Measurements from ENCODE around the gene TMEM161A. TPM values are rescaled to one million over a fixed set of nuclear protein-coding genes. Genes with fewer than 3 reads are reported as not detected.
"Not testable (repeated sequence)": the region's sequence is repeated elsewhere in the genome, so short reads cannot be mapped to it uniquely, and the experiment has no call there.

TMEM161A gene
- total RNA-seq, 1 donor from 2014 or later = 25.1 TPM

DNA sequence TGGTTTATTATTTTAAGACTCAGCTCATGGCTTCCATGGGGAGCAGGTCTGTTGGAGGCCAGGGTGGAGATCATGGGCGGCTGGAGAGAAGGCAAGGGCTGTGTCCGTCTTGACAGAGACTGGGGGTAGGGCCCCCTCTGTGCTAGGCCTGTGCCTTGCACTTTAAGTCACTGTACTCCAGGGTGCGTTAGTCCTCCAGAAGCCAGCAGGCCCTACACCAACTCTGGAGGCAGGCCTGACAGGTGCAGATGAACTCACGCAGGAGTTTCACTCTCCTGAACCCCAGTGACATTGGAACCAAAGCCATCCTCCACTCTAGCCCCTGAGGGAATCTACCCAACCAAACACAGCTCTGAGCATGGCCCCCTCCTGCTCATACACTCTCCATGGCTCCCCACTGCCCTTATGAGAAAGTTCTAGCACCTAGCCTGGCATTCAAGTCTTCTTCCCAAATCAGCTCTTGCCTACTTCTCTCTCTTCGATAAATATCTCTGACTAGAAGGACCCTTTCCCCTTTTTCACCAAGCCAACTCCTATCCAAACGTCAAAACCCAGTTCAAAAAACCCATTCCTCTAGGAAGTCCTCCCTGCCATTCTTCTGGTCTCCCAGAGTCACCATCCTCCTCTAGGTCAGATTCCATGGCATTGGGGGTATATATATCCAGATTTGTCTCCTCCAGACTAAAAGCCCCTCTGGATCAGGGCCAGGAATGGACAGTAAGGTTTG lies 16.7 kb upstream of the TMEM161A start:
- TF ChIP-seq, protein P1, sequence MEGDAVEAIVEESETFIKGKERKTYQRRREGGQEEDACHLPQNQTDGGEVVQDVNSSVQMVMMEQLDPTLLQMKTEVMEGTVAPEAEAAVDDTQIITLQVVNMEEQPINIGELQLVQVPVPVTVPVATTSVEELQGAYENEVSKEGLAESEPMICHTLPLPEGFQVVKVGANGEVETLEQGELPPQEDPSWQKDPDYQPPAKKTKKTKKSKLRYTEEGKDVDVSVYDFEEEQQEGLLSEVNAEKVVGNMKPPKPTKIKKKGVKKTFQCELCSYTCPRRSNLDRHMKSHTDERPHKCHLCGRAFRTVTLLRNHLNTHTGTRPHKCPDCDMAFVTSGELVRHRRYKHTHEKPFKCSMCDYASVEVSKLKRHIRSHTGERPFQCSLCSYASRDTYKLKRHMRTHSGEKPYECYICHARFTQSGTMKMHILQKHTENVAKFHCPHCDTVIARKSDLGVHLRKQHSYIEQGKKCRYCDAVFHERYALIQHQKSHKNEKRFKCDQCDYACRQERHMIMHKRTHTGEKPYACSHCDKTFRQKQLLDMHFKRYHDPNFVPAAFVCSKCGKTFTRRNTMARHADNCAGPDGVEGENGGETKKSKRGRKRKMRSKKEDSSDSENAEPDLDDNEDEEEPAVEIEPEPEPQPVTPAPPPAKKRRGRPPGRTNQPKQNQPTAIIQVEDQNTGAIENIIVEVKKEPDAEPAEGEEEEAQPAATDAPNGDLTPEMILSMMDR (IDR thresholded peaks at IDR 0.05; ENCODE audit: unreplicated experiment) = no peak
- no peaks in the 10 kb centered on the region for H3K4me1 Mint-ChIP-seq (ENCODE audit: unreplicated experiment)
- no peak overlapping the region for H3K27ac Mint-ChIP-seq (ENCODE audit: unreplicated experiment)
- DNase-seq (ENCODE audit: low spot score) = no peak
- H3K36me3 Mint-ChIP-seq (ENCODE audit: low read depth, unreplicated experiment) = no peaks in the 10 kb centered on the region
- H3K4me3 Mint-ChIP-seq (ENCODE audit: unreplicated experiment) = peak overlapping the region; percentile 69
- H3K27me3 Mint-ChIP-seq (ENCODE audit: unreplicated experiment) = peaks cover 4% of the 10 kb centered on the region
- no peaks in the 10 kb centered on the region for H3K9me3 Mint-ChIP-seq (ENCODE audit: unreplicated experiment)

DNA sequence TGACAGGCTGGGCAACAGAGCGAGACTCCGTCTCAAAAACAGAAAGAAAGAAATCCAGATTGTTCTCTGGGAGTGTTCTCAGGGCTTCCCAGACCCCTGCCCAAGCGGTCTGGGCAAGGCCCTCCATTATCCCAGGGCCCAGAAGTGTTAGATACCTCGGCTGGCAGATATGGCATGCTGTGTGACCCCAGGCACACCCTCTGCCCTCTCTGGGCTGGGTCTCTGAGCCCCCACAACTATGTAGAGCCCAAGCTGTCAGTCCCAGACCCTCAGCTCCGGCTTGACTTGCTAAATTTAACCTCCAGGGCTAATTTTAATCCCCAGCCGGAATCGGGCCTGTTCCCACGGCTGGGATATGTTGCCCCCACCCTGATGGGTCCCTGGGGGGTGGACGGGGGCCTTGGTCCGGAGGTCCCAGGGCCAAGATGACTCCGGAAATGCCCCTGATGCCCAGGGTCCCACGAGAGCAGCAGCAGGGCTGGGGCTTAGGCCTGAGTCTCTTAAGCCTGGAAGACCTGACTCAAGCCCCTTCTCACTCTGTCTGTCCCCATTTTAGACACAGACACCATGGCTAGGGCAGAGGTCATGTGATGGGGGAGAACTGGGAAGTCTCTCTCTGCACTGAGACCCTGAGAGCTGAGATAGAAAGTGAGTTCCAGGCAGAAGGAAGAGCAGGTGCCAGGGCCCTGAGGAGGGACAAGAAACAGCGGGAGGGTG lies 14.5 kb upstream of the TMEM161A start:
- Mint-ChIP-seq H3K4me1 (ENCODE audit: unreplicated experiment) (no peaks in the 10 kb centered on the region), H3K27ac (ENCODE audit: unreplicated experiment) (no peak overlapping the region), H3K9me3 (ENCODE audit: unreplicated experiment) (no peaks in the 10 kb centered on the region), H3K4me3 (ENCODE audit: unreplicated experiment) (no peak overlapping the region), H3K27me3 (ENCODE audit: unreplicated experiment) (peaks cover 4% of the 10 kb centered on the region), H3K36me3 (ENCODE audit: low read depth, unreplicated experiment) (no peaks in the 10 kb centered on the region)
- TF ChIP-seq, protein P1 (IDR thresholded peaks at IDR 0.05; ENCODE audit: unreplicated experiment) = no peak
- no peak for DNase-seq (ENCODE audit: low spot score)

DNA sequence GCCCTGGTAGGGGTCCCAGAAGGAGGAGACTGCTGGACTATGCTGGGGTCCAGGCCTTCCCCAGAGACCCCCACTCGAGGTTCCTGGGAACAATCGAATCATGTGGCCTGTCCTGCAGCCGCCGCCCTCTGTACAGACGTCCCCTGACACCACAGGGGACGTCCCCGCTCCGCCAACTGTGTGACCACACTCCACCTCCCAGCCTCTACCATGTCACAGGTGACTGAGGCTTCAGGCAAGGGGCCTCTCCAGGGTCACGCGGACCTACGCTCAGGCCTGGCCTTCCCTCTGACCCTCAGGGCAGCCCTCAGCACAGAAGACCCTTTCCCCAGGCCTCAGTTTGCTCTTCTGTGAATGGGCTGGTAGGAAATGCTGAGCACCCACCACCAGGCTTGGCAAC lies 13.1 kb upstream of the TMEM161A start:
- TF ChIP-seq, protein P1 (IDR thresholded peaks at IDR 0.05; ENCODE audit: unreplicated experiment) = no peak
- no peaks in the 10 kb centered on the region for H3K4me1 Mint-ChIP-seq (ENCODE audit: unreplicated experiment)
- H3K27me3 Mint-ChIP-seq (ENCODE audit: unreplicated experiment) = peaks cover 6% of the 10 kb centered on the region
- H3K4me3 Mint-ChIP-seq (ENCODE audit: unreplicated experiment) = no peak overlapping the region
- H3K9me3 Mint-ChIP-seq (ENCODE audit: unreplicated experiment) = no peaks in the 10 kb centered on the region
- H3K36me3 Mint-ChIP-seq (ENCODE audit: low read depth, unreplicated experiment) = no peaks in the 10 kb centered on the region
- H3K27ac Mint-ChIP-seq (ENCODE audit: unreplicated experiment) = no peak overlapping the region
- no peak for DNase-seq (ENCODE audit: low spot score)

DNA sequence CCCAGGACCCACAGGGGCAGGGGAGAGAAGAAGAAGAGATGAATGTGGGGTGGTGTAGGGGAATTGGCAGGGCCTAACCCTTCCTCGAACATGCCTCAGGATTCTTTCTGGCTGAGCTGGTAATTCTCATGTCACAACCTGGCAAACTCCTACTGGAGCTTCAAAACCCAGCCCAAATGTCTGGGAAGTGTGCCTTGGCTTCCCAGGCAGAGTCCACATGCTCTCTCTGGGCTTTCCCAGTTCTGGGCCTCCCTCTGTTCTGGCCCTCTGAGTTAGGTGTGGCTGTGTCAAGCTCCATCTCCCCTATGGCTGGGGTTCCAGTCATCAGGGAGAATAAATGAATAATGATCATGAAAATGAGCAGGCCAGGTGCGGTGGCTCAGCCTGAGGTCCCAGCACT lies 11.2 kb upstream of the TMEM161A start:
- DNase-seq (ENCODE audit: low spot score) = no peak
- Mint-ChIP-seq H3K27me3 (ENCODE audit: unreplicated experiment) (peaks cover 2% of the 10 kb centered on the region), H3K4me3 (ENCODE audit: unreplicated experiment) (no peak overlapping the region), H3K9me3 (ENCODE audit: unreplicated experiment) (no peaks in the 10 kb centered on the region), H3K36me3 (ENCODE audit: low read depth, unreplicated experiment) (no peaks in the 10 kb centered on the region), H3K27ac (ENCODE audit: unreplicated experiment) (no peak overlapping the region), H3K4me1 (ENCODE audit: unreplicated experiment) (no peaks in the 10 kb centered on the region)
- TF ChIP-seq, protein P1 (IDR thresholded peaks at IDR 0.05; ENCODE audit: unreplicated experiment) = no peak

DNA sequence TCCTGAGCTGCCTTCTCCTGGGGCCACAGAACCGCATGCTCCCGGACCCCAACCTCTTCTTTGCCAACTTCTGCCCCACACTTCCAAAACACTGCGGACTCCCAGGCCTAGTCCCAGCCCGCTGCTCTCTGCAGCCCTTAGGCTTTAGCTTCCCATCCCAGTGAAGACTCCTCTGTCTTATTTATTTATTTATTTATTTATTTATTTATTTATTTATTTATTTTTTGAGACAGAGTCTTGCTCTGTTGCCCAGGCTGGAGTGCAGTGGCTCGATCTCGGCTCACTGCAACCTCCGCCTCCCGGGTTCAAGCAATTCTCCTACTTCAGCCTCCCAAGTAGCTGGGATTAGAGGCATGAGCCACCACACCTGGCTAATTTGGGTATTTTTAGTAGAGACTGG lies 10.2 kb upstream of the TMEM161A start:
- H3K4me3 Mint-ChIP-seq (ENCODE audit: unreplicated experiment); H3K27ac Mint-ChIP-seq (ENCODE audit: unreplicated experiment); H3K36me3 Mint-ChIP-seq (ENCODE audit: low read depth, unreplicated experiment); H3K9me3 Mint-ChIP-seq (ENCODE audit: unreplicated experiment); DNase-seq (ENCODE audit: low spot score); H3K27me3 Mint-ChIP-seq (ENCODE audit: unreplicated experiment); H3K4me1 Mint-ChIP-seq (ENCODE audit: unreplicated experiment): not testable (repeated sequence)

Measured in endothelial cell (in vitro differentiated cells).